ENCODE measurements around the gene ELMOD1.

DNA sequence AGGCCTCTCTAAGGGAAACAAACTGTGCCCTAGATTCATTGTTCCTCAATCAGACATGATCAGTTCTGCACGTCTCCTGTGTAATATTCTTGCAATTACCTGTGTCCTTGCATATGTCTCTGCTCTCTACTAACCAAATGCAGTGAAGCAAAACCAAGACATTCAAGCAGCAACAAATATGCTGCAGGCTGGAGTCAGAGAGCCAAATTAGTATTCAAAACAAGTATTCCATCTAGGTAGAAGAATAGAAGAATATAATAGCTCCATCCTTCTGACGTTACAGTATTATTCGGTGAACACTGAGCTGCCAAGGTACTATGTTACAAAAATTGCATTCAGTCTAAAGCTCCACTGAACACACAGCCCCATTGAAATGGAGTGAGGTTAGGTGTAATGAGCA lies 69.1 kb downstream of the ELMOD1 start:
- TF ChIP-seq CTCF (IDR thresholded peaks at IDR 0.05) (no peak), POLR2A (IDR thresholded peaks at IDR 0.05) (no peak)
